Upper lobe of left lung (tissue), 4 donors: ENCODE measurements around the gene LAMB2.

Experiments
- CTCF ChIP-seq, 6 experiments: fragments of 450-650 bp in 4 of 6; fragments of 200-600 bp in 2 of 6; sonication (generic) in 2 of 6; IDR thresholded peaks; one replicate each; pipeline ENCODE4 v1.5.1; 2016 to 2019; ENCODE audit warnings: antibody characterized with exemption in 6 of 6
- EP300 ChIP-seq, 4 donors: sonication (generic); formaldehyde crosslinking; IDR thresholded peaks; one replicate each; pipeline ENCODE4 v1.5.1; 2017; ENCODE audit warnings: antibody characterized with exemption in 4 of 4, control low read depth in 2 of 4
- POLR2A ChIP-seq, 4 donors: fragments of 450-650 bp; IDR thresholded peaks; one replicate each; pipeline ENCODE4 v1.5.1; 2016 to 2017; ENCODE audit warnings: antibody characterized with exemption in 4 of 4, mild to moderate bottlenecking in 2 of 4
- POLR2AphosphoS5 ChIP-seq, 2 donors: sonication (generic); formaldehyde crosslinking; IDR thresholded peaks; one replicate each; pipeline ENCODE4 v1.5.1; 2017; ENCODE audit warnings: antibody characterized with exemption in 2 of 2

GRCh38 chr3:49157289-49157688, 24.4 kb upstream of the LAMB2 start:
- TF ChIP-seq EP300 (IDR thresholded peaks at IDR 0.05) (no peak), POLR2A (IDR thresholded peaks at IDR 0.05) (no peak), CTCF (IDR thresholded peaks at IDR 0.05) (no peak), POLR2AphosphoS5 (IDR thresholded peaks at IDR 0.05) (no peak)
